GM12864 (cell line): ENCODE data around the gene SMIM22.

ENCODE experiments used
- DNase-seq: peaks from one replicate; pipeline ENCODE4 v3.0.0-alpha.2; 2011; ENCODE audit warnings: low read depth
- H3K4me3 ChIP-seq: 2 replicates; pipeline ENCODE4 v1.5.1; 2011; ENCODE audit warnings: mild to moderate bottlenecking, low read depth, low read length, control low read depth
- CTCF ChIP-seq: IDR thresholded peaks from 2 replicates; pipeline ENCODE4 v1.5.1; 2011; ENCODE audit warnings: low read depth, mild to moderate bottlenecking, moderate library complexity, low read length, control low read depth, inconsistent platforms; ENCODE audit errors: missing control alignments

SMIM22 gene

DNA sequence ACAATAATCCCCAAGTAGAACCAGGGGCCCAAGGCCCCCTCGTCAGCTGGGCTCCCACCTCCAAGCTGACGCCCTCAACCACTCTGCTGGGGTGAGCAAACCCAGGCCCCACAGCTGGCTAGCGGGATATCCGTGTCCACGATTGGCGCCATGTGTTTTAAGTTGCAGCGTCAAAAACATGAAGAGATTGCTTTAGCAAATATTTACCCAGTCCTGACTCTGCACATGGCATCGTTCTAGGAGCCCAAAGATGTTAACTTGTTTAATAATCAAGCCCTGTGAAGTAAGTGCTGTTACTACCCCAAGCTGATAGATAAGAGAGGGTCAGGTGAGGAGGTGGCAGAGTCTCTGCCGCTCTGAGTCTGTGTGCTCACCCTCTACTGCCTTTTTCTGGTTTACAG lies 6.7 kb upstream of the SMIM22 start:
- no peak for DNase-seq
- no peak overlapping the region for H3K4me3 ChIP-seq
- TF ChIP-seq CTCF = no peak

DNA sequence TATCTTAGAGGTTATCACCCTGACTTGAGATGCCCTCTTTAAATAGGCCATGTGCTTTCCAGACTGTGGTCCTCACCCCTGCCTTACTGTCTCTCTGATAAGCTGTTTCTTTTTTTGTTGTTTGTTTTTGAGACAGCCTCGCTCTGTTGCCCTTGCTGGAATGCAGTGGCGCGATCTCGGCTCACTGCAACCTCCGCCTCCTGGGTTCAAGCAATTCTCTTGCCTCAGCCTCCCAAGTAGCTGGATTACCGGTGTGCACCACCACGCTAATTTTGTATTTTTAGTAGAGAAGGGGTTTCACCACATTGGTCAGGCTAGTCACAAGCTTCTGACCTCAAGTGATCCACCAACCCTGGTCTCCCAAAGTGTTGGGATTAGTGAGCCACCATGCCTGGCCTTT lies 6.3 kb upstream of the SMIM22 start:
- no peak for DNase-seq
- no peak for TF ChIP-seq CTCF
- H3K4me3 ChIP-seq = no peak overlapping the region

- no peak overlapping the region for H3K4me3 ChIP-seq
- DNase-seq = no peak
- no peak for TF ChIP-seq CTCF
Observed at GRCh38 chr16:4790261-4790660, 4.9 kb upstream of the SMIM22 start.

GRCh38 chr16:4790871-4791270 lies 4.3 kb upstream of the SMIM22 start:
- TF ChIP-seq CTCF = no peak
- no peak for DNase-seq
- no peak overlapping the region for H3K4me3 ChIP-seq

GRCh38 chr16:4792951-4793513 lies 2.1 kb upstream of the SMIM22 start:
- H3K4me3 ChIP-seq = no peak overlapping the region
- TF ChIP-seq CTCF = no peak
- no peak for DNase-seq

DNA sequence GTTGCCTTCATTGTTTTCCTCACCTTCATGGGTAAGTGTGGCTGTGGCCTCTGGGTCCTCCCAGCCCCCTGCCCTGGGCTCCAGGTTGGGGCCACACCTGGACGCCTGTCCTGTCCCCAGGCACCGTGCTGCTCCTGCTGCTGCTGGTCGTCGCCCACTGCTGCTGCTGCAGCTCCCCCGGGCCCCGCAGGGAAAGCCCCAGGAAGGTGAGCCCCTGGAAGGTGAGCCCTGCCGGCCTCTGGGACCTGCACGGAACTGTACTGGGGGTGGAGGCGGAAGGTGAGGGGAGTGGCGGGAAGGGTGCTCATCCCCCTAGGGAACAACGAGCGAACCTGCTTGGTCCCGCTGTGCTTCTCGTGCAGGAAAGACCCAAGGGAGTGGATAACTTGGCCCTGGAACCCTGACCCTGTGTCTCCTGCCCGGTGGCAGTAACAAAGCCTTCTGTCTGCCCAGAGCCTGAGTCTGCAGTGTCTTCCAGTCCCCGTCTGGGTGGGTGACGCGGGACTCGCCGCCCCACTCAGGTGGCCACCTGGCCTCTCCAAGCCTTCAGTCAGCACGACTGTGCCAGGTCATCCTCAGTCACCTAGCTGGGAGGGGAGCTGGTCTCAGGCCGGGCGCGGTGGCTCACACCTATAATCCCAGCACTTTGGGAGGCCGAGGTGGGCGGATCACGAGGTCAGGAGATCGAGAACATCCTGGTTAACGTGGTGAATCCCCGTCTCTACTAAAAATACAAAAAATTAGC lies 831 bp downstream of the SMIM22 start:
- no peak for TF ChIP-seq CTCF
- no peak overlapping the region for H3K4me3 ChIP-seq
- no peak for DNase-seq
